HepG2 (cell line): Measurements from ENCODE around the gene MGMT. TPM values are rescaled to one million over a fixed set of nuclear protein-coding genes. Genes with fewer than 3 reads are reported as not detected.

ENCODE experiments used
- ATAC-seq: fragments of 200-7000 bp; cut with Tn5 transposase; 3 replicates; pipeline ENCODE4 v1.9.1; 2020; ENCODE audit warnings: mild to moderate bottlenecking, moderate library complexity
- BruUV-seq: library from RNA; stranded (reverse); fragments of 400-500 nt; replicated peaks from 2 replicates; lab custom pipeline; 2021; lab: Mats Ljungman, UMichigan
- CTCF ChIA-PET: fragments of 300-600 bp; formaldehyde crosslinking; extraction: SDS; loops from one replicate; lab custom pipeline; 2021; ENCODE audit warnings: low total read pairs, inconsistent platforms, low intra/inter-chr PET ratio; lab: Yijun Ruan, JAX
- POLR2A ChIA-PET: fragments of 350-600 bp; sonication (Branson Sonifier 250); formaldehyde crosslinking; loops from one replicate; lab custom pipeline; 2020; ENCODE audit warnings: antibody characterized with exemption, inconsistent platforms; lab: Yijun Ruan, JAX
- DNase-seq: peaks from one replicate; pipeline ENCODE4 v3.0.0-alpha.2; 2015; ENCODE audit warnings: low spot score
- FAIRE-seq: peaks from 3 replicates; lab custom pipeline; 2011; peaks lifted over from hg19 to GRCh38; lab: Jason Lieb, UNC
- H2AFZ ChIP-seq: one replicate; pipeline ENCODE4 v1.6.1; 2011; ENCODE audit warnings: low read length, inconsistent platforms
- H3K27ac ChIP-seq: fragments of 300-600 bp; 3 replicates; pipeline ENCODE4 v1.8.0; 2011; ENCODE audit warnings: mixed run types, mild to moderate bottlenecking, mixed read lengths, low read length, inconsistent platforms; ENCODE audit not compliant: insufficient read depth; ENCODE audit errors: extremely low read length
- H3K27me3 ChIP-seq, 2 experiments: fragments of 200-600 bp in 1 of 2; 2 replicates in 1 of 2; 3 replicates in 1 of 2; pipeline versions ENCODE4 v1.6.0 to v1.8.0; 2011; ENCODE audit warnings: low read length in 2 of 2, mild to moderate bottlenecking in 2 of 2, moderate library complexity in 2 of 2, inconsistent platforms in 1 of 2; ENCODE audit not compliant: insufficient read depth in 2 of 2, control insufficient read depth in 1 of 2
- H3K36me3 ChIP-seq, 2 experiments: fragments of 200-600 bp in 1 of 2; replicated peaks in 1 of 2; 2 replicates in 1 of 2; 3 replicates in 1 of 2; pipeline versions ENCODE4 v1.5.1 to v1.8.0; 2011; ENCODE audit warnings: low read length in 2 of 2, inconsistent platforms in 1 of 2; ENCODE audit not compliant: insufficient read depth in 2 of 2, control insufficient read depth in 1 of 2
- H3K4me1 ChIP-seq: 2 replicates; pipeline ENCODE4 v1.5.1; 2012; ENCODE audit warnings: low read length, inconsistent platforms; ENCODE audit not compliant: insufficient read depth
- H3K4me2 ChIP-seq: 2 replicates; pipeline ENCODE4 v1.6.0; 2011; ENCODE audit warnings: low read depth, low read length, inconsistent platforms
- H3K4me3 ChIP-seq, 3 experiments: fragments of 200-600 bp in 1 of 3; sonication (generic), shearing (Covaris generic) in 1 of 3; replicated peaks in 1 of 3; 2 replicates each; pipeline ENCODE4 v1.5.1; 2011 to 2016; ENCODE audit warnings: low read length in 3 of 3, inconsistent platforms in 2 of 3, low read depth in 2 of 3, mild to moderate bottlenecking in 2 of 3, control low read depth in 1 of 3, mixed read lengths in 1 of 3; ENCODE audit not compliant: insufficient read depth in 1 of 3
- H3K79me2 ChIP-seq: one replicate; pipeline ENCODE4 v1.6.1; 2011; ENCODE audit warnings: low read length, inconsistent platforms; ENCODE audit not compliant: insufficient read depth
- H3K9ac ChIP-seq: 2 replicates; pipeline ENCODE4 v1.6.0; 2011; ENCODE audit warnings: mild to moderate bottlenecking, low read depth, low read length, inconsistent platforms; ENCODE audit not compliant: insufficient read depth
- H3K9me3 ChIP-seq: 2 replicates; pipeline ENCODE4 v1.5.1; 2012; ENCODE audit warnings: mild to moderate bottlenecking, low read length
- H4K20me1 ChIP-seq: 2 replicates; pipeline ENCODE4 v1.6.0; 2011; ENCODE audit warnings: inconsistent platforms, mild to moderate bottlenecking, low read length, moderate library complexity; ENCODE audit not compliant: insufficient read depth
- HDAC2 ChIP-seq: sonication (generic); formaldehyde crosslinking; IDR thresholded peaks from 2 replicates; pipeline ENCODE4 v1.4.0; 2020; ENCODE audit warnings: missing genetic modification reagents
- KAT8 ChIP-seq: IDR thresholded peaks from 2 replicates; pipeline ENCODE4 v1.6.1; 2016; ENCODE audit warnings: missing genetic modification reagents, missing compliant biosample characterization
- NFYB ChIP-seq: sonication (generic); formaldehyde crosslinking; IDR thresholded peaks from 2 replicates; pipeline ENCODE4 v1.4.0; 2020; ENCODE audit warnings: missing genetic modification reagents
- NPAS2 ChIP-seq: sonication (generic); formaldehyde crosslinking; IDR thresholded peaks from 2 replicates; pipeline ENCODE4 v1.8.0; 2022; ENCODE audit warnings: mild to moderate bottlenecking, missing genetic modification reagents, borderline replicate concordance
- SIX4 ChIP-seq: sonication (generic); formaldehyde crosslinking; IDR thresholded peaks from 2 replicates; pipeline ENCODE4 v1.4.0; 2020; ENCODE audit warnings: missing genetic modification reagents
- SOX13 ChIP-seq, 3 experiments: fragments of 450-650 bp in 1 of 3; sonication (generic) in 1 of 3; formaldehyde crosslinking in 1 of 3; IDR thresholded peaks in 2 of 3; conservative IDR thresholded peaks in 1 of 3; 2 replicates each; pipeline versions ENCODE4 v1.5.0 to v1.6.1; 2016 to 2020; ENCODE audit warnings: antibody characterized with exemption in 1 of 3, mild to moderate bottlenecking in 1 of 3, missing compliant biosample characterization in 1 of 3, missing genetic modification reagents in 1 of 3, moderate library complexity in 1 of 3
- SRSF1 ChIP-seq: fragments of 200-400 bp; formaldehyde crosslinking; optimal IDR thresholded peaks from 2 replicates; pipeline ENCODE3; 2017; ENCODE audit warnings: mild to moderate bottlenecking, low read depth, low read length, moderate library complexity
- TOE1 ChIP-seq: sonication (generic); formaldehyde crosslinking; IDR thresholded peaks from 2 replicates; pipeline ENCODE4 v1.4.0; 2020; ENCODE audit warnings: mild to moderate bottlenecking, missing genetic modification reagents
- ZNF547 ChIP-seq: sonication (generic); formaldehyde crosslinking; IDR thresholded peaks from 2 replicates; pipeline ENCODE4 v1.5.1; 2020; ENCODE audit warnings: mild to moderate bottlenecking, missing genetic modification reagents
- ZNF552 ChIP-seq: sonication (generic); formaldehyde crosslinking; IDR thresholded peaks from 2 replicates; pipeline ENCODE4 v1.9.0; 2022; ENCODE audit warnings: missing genetic modification reagents, mild to moderate bottlenecking, borderline replicate concordance
- ZNF652 ChIP-seq: IDR thresholded peaks from 2 replicates; pipeline ENCODE4 v1.6.1; 2016; ENCODE audit warnings: low read depth, borderline replicate concordance
- ZNF891 ChIP-seq: sonication (generic); formaldehyde crosslinking; IDR thresholded peaks from 2 replicates; pipeline ENCODE4 v1.5.0; 2020; ENCODE audit warnings: mild to moderate bottlenecking, missing genetic modification reagents
- WGBS: methylation state at CpG from one replicate; pipeline ENCODE4 v1.1.6; 2017; ENCODE audit warnings: low lambda C conversion rate; 5-methylcytosine and 5-hydroxymethylcytosine counted together
- in situ Hi-C: cut with HindIII; loops from 2 replicates; pipeline ENCODE4 v1.10.0; 2017; ENCODE audit warnings: low pct_unique_long_range_greater_than_20kb; ENCODE audit not compliant: extremely low pct_ligation_motif_present
- intact Hi-C: fragments of 100-400 bp; cut with micrococcal nuclease; formaldehyde crosslinking; loops from one replicate; pipeline ENCODE4 v1.10.0; 2022; ENCODE audit not compliant: unreplicated experiment
- polyA plus RNA-seq, 8 experiments: library from polyadenylated mRNA; depleted of rRNA in 3 of 8; stranded (reverse) in 7 of 8; unstranded in 1 of 8; fragments of >200 nt; fragmentation: Illumina TruSeq in 4 of 8; extraction: Trizol in 4 of 8; gene quantifications; 2 replicates each; pipeline versions ENCODE4 v1.2.1 to v1.2.3, GENCODE V29; 2011 to 2016; ENCODE audit warnings: low read depth in 4 of 8, missing spikeins in 1 of 8, mixed read lengths in 1 of 8; ENCODE audit not compliant: insufficient read depth in 1 of 8
- total RNA-seq, 5 experiments: library from RNA; depleted of rRNA; stranded (reverse); fragments of >200 nt; fragmentation: Illumina TruSeq; extraction: Trizol; gene quantifications; 2 replicates each; pipeline ENCODE4 v1.2.3, GENCODE V29; 2016; ENCODE audit warnings: low read depth in 1 of 5
- TF ChIP-seq, protein P1 (sequence below): sonication (generic); formaldehyde crosslinking; IDR thresholded peaks from 2 replicates; pipeline ENCODE4 v1.5.1; 2020; ENCODE audit warnings: mild to moderate bottlenecking, missing genetic modification reagents, moderate library complexity
- TF ChIP-seq, protein P2 (sequence below): sonication (generic); formaldehyde crosslinking; IDR thresholded peaks from 2 replicates; pipeline ENCODE4 v1.5.1; 2020; ENCODE audit warnings: missing genetic modification reagents, mild to moderate bottlenecking, borderline replicate concordance

Gene MGMT
- total and polyA plus RNA-seq, 2 of the 13 experiments (the other 11 are each of a cell fraction or from before 2014, with no cell fraction given) = 12.0 to 19.5 TPM

DNA sequence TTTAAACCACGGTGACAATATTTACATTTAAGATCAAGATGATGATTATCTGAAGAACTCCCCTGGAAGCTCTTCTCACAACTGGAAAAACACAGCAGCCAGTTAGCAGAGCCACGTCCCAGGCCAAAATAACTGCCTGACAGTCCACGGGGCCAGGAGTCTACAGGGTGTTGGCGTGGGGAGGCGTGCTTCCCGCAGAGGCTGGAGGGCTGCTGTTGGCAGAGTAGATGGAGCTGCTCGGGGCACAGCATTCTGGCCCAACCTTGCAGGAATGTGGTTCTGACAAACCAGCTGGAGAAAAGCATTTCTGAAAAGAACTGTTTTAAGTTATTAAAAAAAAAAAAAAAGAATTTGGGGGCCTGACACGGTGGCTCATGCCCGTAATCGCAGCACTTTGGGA is 319.2 kb downstream of the MGMT start:
- Histone ChIP-seq H3K4me1 (no peaks in the 10 kb centered on the region), H4K20me1 (no peaks in the 10 kb centered on the region), H3K27ac (no peak overlapping the region), H3K27me3 (no peaks in the 10 kb centered on the region), H3K36me3 (no peaks in the 10 kb centered on the region), H3K4me3 (no peak overlapping the region), H3K9ac (no peak overlapping the region), H3K79me2 (no peaks in the 10 kb centered on the region), H2AFZ (no peak overlapping the region), H3K9me3 (no peaks in the 10 kb centered on the region), H3K4me2 (no peak overlapping the region)
- TF ChIP-seq KAT8 (CRISPR knock-in tag) (no peak), TOE1 (CRISPR knock-in tag) (no peak), SIX4 (CRISPR knock-in tag) (no peak), NFYB (no peak), SOX13 (IDR thresholded peaks at IDR 0.05) (no peak), SOX13 (CRISPR knock-in tag; conservative IDR thresholded peaks at IDR 0.05 in 1 of 2, IDR thresholded peaks at IDR 0.05 in 1 of 2) (no peak), ZNF652 (CRISPR knock-in tag) (no peak), ZNF547 (CRISPR knock-in tag) (no peak), ZNF552 (CRISPR knock-in tag) (no peak), SRSF1 (no peak), HDAC2 (CRISPR knock-in tag) (no peak), ZNF891 (CRISPR knock-in tag) (no peak), NPAS2 (CRISPR knock-in tag) (no peak)
- TF ChIP-seq, protein P1, sequence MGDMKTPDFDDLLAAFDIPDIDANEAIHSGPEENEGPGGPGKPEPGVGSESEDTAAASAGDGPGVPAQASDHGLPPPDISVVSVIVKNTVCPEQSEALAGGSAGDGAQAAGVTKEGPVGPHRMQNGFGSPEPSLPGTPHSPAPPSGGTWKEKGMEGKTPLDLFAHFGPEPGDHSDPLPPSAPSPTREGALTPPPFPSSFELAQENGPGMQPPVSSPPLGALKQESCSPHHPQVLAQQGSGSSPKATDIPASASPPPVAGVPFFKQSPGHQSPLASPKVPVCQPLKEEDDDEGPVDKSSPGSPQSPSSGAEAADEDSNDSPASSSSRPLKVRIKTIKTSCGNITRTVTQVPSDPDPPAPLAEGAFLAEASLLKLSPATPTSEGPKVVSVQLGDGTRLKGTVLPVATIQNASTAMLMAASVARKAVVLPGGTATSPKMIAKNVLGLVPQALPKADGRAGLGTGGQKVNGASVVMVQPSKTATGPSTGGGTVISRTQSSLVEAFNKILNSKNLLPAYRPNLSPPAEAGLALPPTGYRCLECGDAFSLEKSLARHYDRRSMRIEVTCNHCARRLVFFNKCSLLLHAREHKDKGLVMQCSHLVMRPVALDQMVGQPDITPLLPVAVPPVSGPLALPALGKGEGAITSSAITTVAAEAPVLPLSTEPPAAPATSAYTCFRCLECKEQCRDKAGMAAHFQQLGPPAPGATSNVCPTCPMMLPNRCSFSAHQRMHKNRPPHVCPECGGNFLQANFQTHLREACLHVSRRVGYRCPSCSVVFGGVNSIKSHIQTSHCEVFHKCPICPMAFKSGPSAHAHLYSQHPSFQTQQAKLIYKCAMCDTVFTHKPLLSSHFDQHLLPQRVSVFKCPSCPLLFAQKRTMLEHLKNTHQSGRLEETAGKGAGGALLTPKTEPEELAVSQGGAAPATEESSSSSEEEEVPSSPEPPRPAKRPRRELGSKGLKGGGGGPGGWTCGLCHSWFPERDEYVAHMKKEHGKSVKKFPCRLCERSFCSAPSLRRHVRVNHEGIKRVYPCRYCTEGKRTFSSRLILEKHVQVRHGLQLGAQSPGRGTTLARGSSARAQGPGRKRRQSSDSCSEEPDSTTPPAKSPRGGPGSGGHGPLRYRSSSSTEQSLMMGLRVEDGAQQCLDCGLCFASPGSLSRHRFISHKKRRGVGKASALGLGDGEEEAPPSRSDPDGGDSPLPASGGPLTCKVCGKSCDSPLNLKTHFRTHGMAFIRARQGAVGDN (CRISPR knock-in tag) = no peak
- TF ChIP-seq, protein P2, sequence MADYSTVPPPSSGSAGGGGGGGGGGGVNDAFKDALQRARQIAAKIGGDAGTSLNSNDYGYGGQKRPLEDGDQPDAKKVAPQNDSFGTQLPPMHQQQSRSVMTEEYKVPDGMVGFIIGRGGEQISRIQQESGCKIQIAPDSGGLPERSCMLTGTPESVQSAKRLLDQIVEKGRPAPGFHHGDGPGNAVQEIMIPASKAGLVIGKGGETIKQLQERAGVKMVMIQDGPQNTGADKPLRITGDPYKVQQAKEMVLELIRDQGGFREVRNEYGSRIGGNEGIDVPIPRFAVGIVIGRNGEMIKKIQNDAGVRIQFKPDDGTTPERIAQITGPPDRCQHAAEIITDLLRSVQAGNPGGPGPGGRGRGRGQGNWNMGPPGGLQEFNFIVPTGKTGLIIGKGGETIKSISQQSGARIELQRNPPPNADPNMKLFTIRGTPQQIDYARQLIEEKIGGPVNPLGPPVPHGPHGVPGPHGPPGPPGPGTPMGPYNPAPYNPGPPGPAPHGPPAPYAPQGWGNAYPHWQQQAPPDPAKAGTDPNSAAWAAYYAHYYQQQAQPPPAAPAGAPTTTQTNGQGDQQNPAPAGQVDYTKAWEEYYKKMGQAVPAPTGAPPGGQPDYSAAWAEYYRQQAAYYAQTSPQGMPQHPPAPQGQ (CRISPR knock-in tag) = no peak
- no TSS peak for BruUV-seq
- 56% methylated on average over 10 of the region's 10 CpGs for WGBS
- in situ Hi-C loops (no loop called here), intact Hi-C loops (no loop called here)
- ATAC-seq (peak; percentile 30), FAIRE-seq (no peak), DNase-seq (no peak)
- CTCF ChIA-PET = no interaction called here
- POLR2A ChIA-PET = no interaction called here
